ENCODE results near the gene PHKB.

PHKB gene

DNA sequence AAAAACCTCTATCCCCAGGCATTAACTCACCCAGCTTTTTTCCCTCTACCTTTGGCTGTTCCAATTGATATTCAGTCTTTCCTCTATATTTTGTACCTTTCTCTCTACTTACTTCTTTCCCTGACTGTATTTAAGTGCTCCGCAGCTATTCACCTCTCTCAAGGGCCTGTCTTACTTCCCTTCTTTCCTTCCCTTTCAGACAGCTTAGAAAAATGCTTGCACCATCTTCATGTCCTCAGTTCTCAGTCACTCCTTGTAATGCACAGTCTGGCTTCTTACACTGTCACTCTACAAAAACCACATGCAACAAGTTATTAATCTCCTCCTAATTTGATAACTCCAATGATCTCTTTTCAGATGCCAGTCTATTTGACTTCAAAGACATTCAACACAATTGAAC, 163.4 kb downstream of the PHKB start:
- TF ChIP-seq, protein P1, sequence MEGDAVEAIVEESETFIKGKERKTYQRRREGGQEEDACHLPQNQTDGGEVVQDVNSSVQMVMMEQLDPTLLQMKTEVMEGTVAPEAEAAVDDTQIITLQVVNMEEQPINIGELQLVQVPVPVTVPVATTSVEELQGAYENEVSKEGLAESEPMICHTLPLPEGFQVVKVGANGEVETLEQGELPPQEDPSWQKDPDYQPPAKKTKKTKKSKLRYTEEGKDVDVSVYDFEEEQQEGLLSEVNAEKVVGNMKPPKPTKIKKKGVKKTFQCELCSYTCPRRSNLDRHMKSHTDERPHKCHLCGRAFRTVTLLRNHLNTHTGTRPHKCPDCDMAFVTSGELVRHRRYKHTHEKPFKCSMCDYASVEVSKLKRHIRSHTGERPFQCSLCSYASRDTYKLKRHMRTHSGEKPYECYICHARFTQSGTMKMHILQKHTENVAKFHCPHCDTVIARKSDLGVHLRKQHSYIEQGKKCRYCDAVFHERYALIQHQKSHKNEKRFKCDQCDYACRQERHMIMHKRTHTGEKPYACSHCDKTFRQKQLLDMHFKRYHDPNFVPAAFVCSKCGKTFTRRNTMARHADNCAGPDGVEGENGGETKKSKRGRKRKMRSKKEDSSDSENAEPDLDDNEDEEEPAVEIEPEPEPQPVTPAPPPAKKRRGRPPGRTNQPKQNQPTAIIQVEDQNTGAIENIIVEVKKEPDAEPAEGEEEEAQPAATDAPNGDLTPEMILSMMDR (IDR thresholded peaks at IDR 0.05; ENCODE audit: control extremely low read depth, extremely low read depth, low read depth, missing control alignments): no peak
- DNase-seq (ENCODE audit: extremely low spot score): no peak
- POLR2A ChIA-PET: no interaction called here
- CTCF ChIA-PET: interaction anchor here (0.9 kb wide), 1 partner anchor 101 kb away, joined by 3 read pairs; no protein-coding TSS in a partner anchor

DNA sequence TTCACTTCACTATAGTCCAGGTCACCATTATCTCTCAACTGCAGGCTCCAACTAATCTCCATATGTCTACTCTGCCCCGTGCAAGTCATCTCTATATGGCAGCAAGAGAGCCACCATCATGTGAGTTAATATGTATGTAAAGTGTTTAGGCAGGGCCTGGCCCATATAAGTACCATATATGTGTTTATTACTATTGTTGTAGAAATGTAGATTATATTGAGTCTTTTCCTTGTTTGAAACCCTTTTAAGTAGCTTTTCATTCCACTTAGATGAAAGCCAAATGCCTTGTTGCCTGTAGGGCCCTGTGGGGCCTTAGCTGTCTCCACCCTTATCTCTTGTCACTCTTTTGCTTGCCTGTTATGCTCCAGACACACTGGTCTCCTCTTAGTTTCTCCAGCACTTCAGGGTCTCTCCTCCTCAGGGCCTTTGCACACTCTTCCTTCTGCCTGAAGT, 164.0 kb downstream of the PHKB start:
- ChIA-PET CTCF (no interaction called here), POLR2A (no interaction called here)
- no peak for DNase-seq (ENCODE audit: extremely low spot score)
- TF ChIP-seq, protein P1 (IDR thresholded peaks at IDR 0.05; ENCODE audit: control extremely low read depth, extremely low read depth, low read depth, missing control alignments): no peak

DNA sequence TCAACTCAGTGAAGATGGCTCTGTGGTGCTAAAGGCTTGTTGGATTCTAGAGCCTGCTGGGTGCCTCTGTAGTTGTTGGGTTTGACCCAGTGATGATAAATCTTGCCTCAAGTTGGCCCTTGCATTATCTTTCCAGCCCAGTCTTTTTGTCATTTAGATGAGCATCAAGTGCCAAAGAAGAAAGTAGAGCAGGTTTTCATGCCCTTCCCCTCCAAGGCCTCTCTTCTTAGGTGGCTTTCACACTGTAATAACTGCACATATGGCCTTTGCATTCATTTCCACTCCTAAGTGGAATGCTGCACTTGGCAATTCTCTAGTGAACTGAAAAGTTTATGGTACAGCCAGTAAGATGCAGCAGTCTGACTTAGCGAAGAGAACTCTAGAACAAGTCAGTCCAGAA, 165.1 kb downstream of the PHKB start:
- POLR2A ChIA-PET: no interaction called here
- DNase-seq (ENCODE audit: extremely low spot score): no peak
- TF ChIP-seq, protein P1 (IDR thresholded peaks at IDR 0.05; ENCODE audit: control extremely low read depth, extremely low read depth, low read depth, missing control alignments): no peak
- CTCF ChIA-PET: no interaction called here

DNA sequence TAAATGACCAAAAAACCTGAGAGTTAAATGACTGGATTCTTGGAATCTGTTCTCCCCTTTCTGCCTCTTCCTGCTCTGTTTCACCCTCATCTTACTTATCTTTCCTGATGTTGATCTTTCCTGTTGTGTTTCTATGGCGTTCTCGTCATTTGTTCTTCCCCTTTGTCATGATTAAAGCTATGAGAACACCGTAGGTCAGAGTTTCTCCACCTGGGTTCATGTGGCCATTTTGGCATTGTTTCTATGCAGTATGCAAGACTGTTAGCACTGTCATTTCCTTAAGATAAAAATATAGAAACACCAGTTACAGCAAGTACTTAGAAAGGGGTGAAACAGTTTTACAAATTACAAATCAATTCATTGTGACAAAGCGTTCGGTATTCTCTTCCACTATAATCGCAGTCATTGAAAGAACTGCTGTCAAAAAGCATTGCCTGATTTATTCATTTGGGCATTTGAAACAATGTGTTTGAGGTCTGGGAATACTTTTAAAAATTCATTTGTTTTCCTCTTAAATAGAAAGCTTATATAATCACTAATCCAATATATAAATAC, 166.0 kb downstream of the PHKB start:
- TF ChIP-seq, protein P1 (IDR thresholded peaks at IDR 0.05; ENCODE audit: control extremely low read depth, extremely low read depth, low read depth, missing control alignments): no peak
- CTCF ChIA-PET: interaction anchor here (0.9 kb wide), 1 partner anchor 10 kb away, joined by 3 read pairs; no protein-coding TSS in a partner anchor
- no peak for DNase-seq (ENCODE audit: extremely low spot score)
- POLR2A ChIA-PET: no interaction called here

DNA sequence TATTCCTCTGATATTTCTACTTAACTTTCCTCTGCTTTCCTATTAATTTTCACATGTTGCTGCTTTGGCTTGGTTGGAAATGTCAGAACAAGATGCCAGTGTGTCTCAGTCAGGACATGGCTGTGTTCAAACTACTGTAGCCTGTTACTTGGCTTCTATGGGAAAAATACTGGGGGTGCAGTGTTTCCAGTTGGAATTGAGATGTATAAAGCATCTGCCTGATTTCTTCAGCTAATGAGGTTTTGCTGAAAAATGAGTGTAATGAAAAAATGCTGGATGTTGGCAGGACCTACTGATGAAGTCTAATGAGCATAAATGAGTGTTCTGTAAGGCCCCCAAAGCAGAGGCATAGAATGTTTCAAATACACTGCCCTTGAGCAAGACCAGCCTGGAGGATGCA, 166.6 kb downstream of the PHKB start:
- POLR2A ChIA-PET: no interaction called here
- TF ChIP-seq, protein P1 (IDR thresholded peaks at IDR 0.05; ENCODE audit: control extremely low read depth, extremely low read depth, low read depth, missing control alignments): no peak
- CTCF ChIA-PET: interaction anchor here (0.9 kb wide), 1 partner anchor 9 kb away, joined by 3 read pairs; no protein-coding TSS in a partner anchor
- no peak for DNase-seq (ENCODE audit: extremely low spot score)

DNA sequence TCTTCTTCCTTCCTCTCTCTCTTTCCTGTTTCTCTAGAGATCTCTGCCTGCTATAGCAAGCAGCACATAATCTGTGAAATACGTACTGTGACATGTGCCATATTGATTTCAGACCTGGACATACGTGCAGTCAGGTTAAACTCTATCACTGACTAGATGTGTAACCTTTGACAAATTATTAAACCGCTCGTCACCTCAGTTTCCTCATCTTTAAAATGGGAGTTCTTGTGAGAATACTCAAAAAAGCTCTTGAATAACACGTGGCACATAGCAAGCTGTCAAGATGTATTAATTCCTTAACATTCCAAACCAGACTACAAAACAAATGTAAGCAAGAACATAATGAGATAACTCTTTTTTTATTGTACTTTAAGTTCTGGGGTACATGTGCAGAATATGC, 170.0 kb downstream of the PHKB start:
- TF ChIP-seq, protein P1 (IDR thresholded peaks at IDR 0.05; ENCODE audit: control extremely low read depth, extremely low read depth, low read depth, missing control alignments): no peak
- CTCF ChIA-PET: interaction anchor here (0.9 to 1.7 kb wide), 3 partner anchors 9 to 487 kb away, joined by 3 to 5 read pairs (median 5); partner anchors contain the start of gene NETO2
- POLR2A ChIA-PET: no interaction called here
- DNase-seq (ENCODE audit: extremely low spot score): no peak

Measured in GM10248 (cell line).